Smooth muscle cell (in vitro differentiated cells): ENCODE results near the gene CCDC187. TPM values are rescaled to one million over a fixed set of nuclear protein-coding genes. Genes with fewer than 3 reads are reported as not detected.

Experiments used
- DNase-seq: peaks from one replicate; lab custom pipeline; 2025; ENCODE audit not compliant: unreplicated experiment; lab: John Stamatoyannopoulos, UW
- H2AFZ ChIP-seq: fragments of 200-600 bp; sonication (generic); 2 replicates; pipeline ENCODE4 v1.6.0; 2016; ENCODE audit warnings: antibody characterized with exemption, low read depth, mild to moderate bottlenecking
- H3F3A ChIP-seq: fragments of 200-600 bp; sonication (generic); 2 replicates; pipeline ENCODE4 v1.6.0; 2017; ENCODE audit warnings: antibody characterized with exemption, low read depth
- H3K27ac ChIP-seq: fragments of 200-600 bp; sonication (generic); 2 replicates; pipeline ENCODE4 v1.5.1; 2016; ENCODE audit warnings: low read depth, mild to moderate bottlenecking
- H3K27me3 ChIP-seq: fragments of 200-600 bp; sonication (generic); 2 replicates; pipeline ENCODE4 v1.6.1; 2016; ENCODE audit warnings: low read depth, mild to moderate bottlenecking
- H3K36me3 ChIP-seq: fragments of 200-600 bp; sonication (generic); 2 replicates; pipeline ENCODE4 v1.5.1; 2016; ENCODE audit warnings: low read depth
- H3K4me1 ChIP-seq: fragments of 200-600 bp; sonication (generic); 2 replicates; pipeline ENCODE4 v1.5.1; 2016; ENCODE audit warnings: low read depth
- H3K4me2 ChIP-seq: fragments of 200-600 bp; sonication (generic); 2 replicates; pipeline ENCODE4 v1.6.0; 2016; ENCODE audit warnings: mild to moderate bottlenecking
- H3K4me3 ChIP-seq: fragments of 200-600 bp; sonication (generic); 2 replicates; pipeline ENCODE4 v1.5.1; 2016; ENCODE audit warnings: mild to moderate bottlenecking
- H3K79me2 ChIP-seq: fragments of 200-600 bp; sonication (generic); 2 replicates; pipeline ENCODE4 v1.6.0; 2016; ENCODE audit warnings: low read depth, mild to moderate bottlenecking
- H3K9ac ChIP-seq: fragments of 200-600 bp; sonication (generic); 2 replicates; pipeline ENCODE4 v1.6.0; 2016; ENCODE audit warnings: low read depth
- H3K9me3 ChIP-seq: fragments of 200-600 bp; sonication (generic); replicated peaks from 2 replicates; pipeline ENCODE4 v1.5.1; 2016; ENCODE audit warnings: low read depth
- H4K20me1 ChIP-seq: fragments of 200-600 bp; sonication (generic); 2 replicates; pipeline ENCODE4 v1.6.0; 2016; ENCODE audit warnings: low read depth
- CTCF ChIP-seq: fragments of 200-600 bp; sonication (generic); IDR thresholded peaks from 2 replicates; pipeline ENCODE4 v1.5.1; 2017; ENCODE audit warnings: borderline replicate concordance, mild to moderate bottlenecking, antibody characterized with exemption; ENCODE audit not compliant: insufficient read depth, poor library complexity, severe bottlenecking
- WGBS: methylation state at CpG from one replicate; pipeline ENCODE4 v1.1.7; 2016; ENCODE audit warnings: low lambda C conversion rate; 5-methylcytosine and 5-hydroxymethylcytosine counted together
- polyA plus RNA-seq: library from polyadenylated mRNA; unstranded; fragments of >200 nt; fragmentation: Nextera tagmentation; extraction: Ambion mirVana; gene quantifications from 2 replicates; pipeline ENCODE4 v1.2.1, GENCODE V29; 2016
- total RNA-seq: library from RNA; depleted of rRNA; stranded (reverse); fragments of >200 nt; gene quantifications from 2 replicates; pipeline ENCODE4 v1.2.3, GENCODE V29; 2014

CCDC187 gene
- total and polyA plus RNA-seq, 2 experiments from 2014 or later = 0.10 TPM; not detected in 1

- H3K27me3 ChIP-seq = no peaks in the 10 kb centered on the region
- no peak overlapping the region for H3K4me3 ChIP-seq
- no peak overlapping the region for H2AFZ ChIP-seq
- WGBS = 91% methylated on average over 25 of the region's 28 CpGs
- no peak for DNase-seq
- H3K36me3 ChIP-seq = no peaks in the 10 kb centered on the region
- no peak overlapping the region for H3K9ac ChIP-seq
- H3F3A ChIP-seq = no peaks in the 10 kb centered on the region
- H3K4me2 ChIP-seq = no peak overlapping the region
- H3K9me3 ChIP-seq = no peaks in the 10 kb centered on the region
- no peak for TF ChIP-seq CTCF
- H4K20me1 ChIP-seq = no peaks in the 10 kb centered on the region
- no peaks in the 10 kb centered on the region for H3K79me2 ChIP-seq
- no peaks in the 10 kb centered on the region for H3K4me1 ChIP-seq
- H3K27ac ChIP-seq = no peak overlapping the region
Measured at GRCh38 chr9:136261686-136262430, 42.0 kb downstream of the CCDC187 start.

GRCh38 chr9:136260936-136261472, 42.9 kb downstream of the CCDC187 start:
- no peak overlapping the region for H3K27ac ChIP-seq
- 86% methylated on average over 20 of the region's 20 CpGs for WGBS

GRCh38 chr9:136260521-136260920, 43.4 kb downstream of the CCDC187 start:
- no peak for DNase-seq
- Histone ChIP-seq H3K9ac (no peak overlapping the region), H3F3A (no peaks in the 10 kb centered on the region), H3K4me2 (no peak overlapping the region), H3K9me3 (no peaks in the 10 kb centered on the region), H3K79me2 (no peaks in the 10 kb centered on the region), H3K27me3 (no peaks in the 10 kb centered on the region), H4K20me1 (no peaks in the 10 kb centered on the region), H3K4me1 (no peaks in the 10 kb centered on the region), H2AFZ (no peak overlapping the region), H3K4me3 (no peak overlapping the region), H3K27ac (no peak overlapping the region), H3K36me3 (no peaks in the 10 kb centered on the region)
- 92% methylated on average over 10 of the region's 10 CpGs for WGBS
- no peak for TF ChIP-seq CTCF

More at GRCh38 chr9:136260936-136261472, 42.9 kb downstream of the CCDC187 start:
- Histone ChIP-seq H2AFZ (no peak overlapping the region), H3K9me3 (no peaks in the 10 kb centered on the region), H3K4me2 (no peak overlapping the region), H4K20me1 (no peaks in the 10 kb centered on the region), H3K4me1 (no peaks in the 10 kb centered on the region), H3F3A (no peaks in the 10 kb centered on the region), H3K9ac (no peak overlapping the region), H3K36me3 (no peaks in the 10 kb centered on the region), H3K79me2 (no peaks in the 10 kb centered on the region), H3K4me3 (no peak overlapping the region), H3K27me3 (no peaks in the 10 kb centered on the region)
- no peak for TF ChIP-seq CTCF
- no peak for DNase-seq

GRCh38 chr9:136259836-136260235, 44.1 kb downstream of the CCDC187 start:
- no peaks in the 10 kb centered on the region for H3K27me3 ChIP-seq
- H3K79me2 ChIP-seq = no peaks in the 10 kb centered on the region
- no peaks in the 10 kb centered on the region for H4K20me1 ChIP-seq
- no peak overlapping the region for H3K27ac ChIP-seq
- no peak overlapping the region for H3K4me2 ChIP-seq
- no peak overlapping the region for H3K9ac ChIP-seq
- H3K9me3 ChIP-seq = no peaks in the 10 kb centered on the region
- no peaks in the 10 kb centered on the region for H3F3A ChIP-seq
- H3K36me3 ChIP-seq = no peaks in the 10 kb centered on the region
- no peak for DNase-seq
- H2AFZ ChIP-seq = no peak overlapping the region
- H3K4me1 ChIP-seq = peaks cover 1% of the 10 kb centered on the region
- TF ChIP-seq CTCF = no peak
- no peak overlapping the region for H3K4me3 ChIP-seq
- WGBS = 94% methylated on average over 17 of the region's 17 CpGs
